Measurements from ENCODE around the gene SUGCT.
A peak's percentile ranks its signal among the peaks of the same experiment; 100 is the strongest.

Gene SUGCT

GRCh38 chr7:40700653-40701421 is 566.0 kb downstream of the SUGCT start:
- DNase-seq: no peak

- DNase-seq: no peak
Observed at GRCh38 chr7:40701836-40702551, 567.2 kb downstream of the SUGCT start.

- no peak for DNase-seq
Observed at GRCh38 chr7:40704172-40704571, 569.4 kb downstream of the SUGCT start.

GRCh38 chr7:40706829-40707228 is 572.0 kb downstream of the SUGCT start:
- DNase-seq: no peak

GRCh38 chr7:40709062-40709964 is 574.5 kb downstream of the SUGCT start:
- no peak for DNase-seq

- DNase-seq: no peak
Observed at GRCh38 chr7:40711706-40712105, 576.9 kb downstream of the SUGCT start.

- no peak for DNase-seq
Observed at GRCh38 chr7:40714363-40715052, 579.7 kb downstream of the SUGCT start.

- DNase-seq: no peak
Observed at GRCh38 chr7:40715053-40715430, 580.2 kb downstream of the SUGCT start.

- no peak for DNase-seq
Observed at GRCh38 chr7:40716052-40716451, 581.2 kb downstream of the SUGCT start.

- DNase-seq: peak; percentile 9
Observed at GRCh38 chr7:40717242-40717641, 582.4 kb downstream of the SUGCT start.

- no peak for DNase-seq
Observed at GRCh38 chr7:40720416-40720815, 585.6 kb downstream of the SUGCT start.

GRCh38 chr7:40721342-40721949 is 586.6 kb downstream of the SUGCT start:
- no peak for DNase-seq

GRCh38 chr7:40722242-40722641 is 587.4 kb downstream of the SUGCT start:
- no peak for DNase-seq

GRCh38 chr7:40723829-40724228 is 589.0 kb downstream of the SUGCT start:
- no peak for DNase-seq

- DNase-seq: no peak
Observed at GRCh38 chr7:40726559-40726958, 591.8 kb downstream of the SUGCT start.

- no peak for DNase-seq
Observed at GRCh38 chr7:40733114-40733513, 598.3 kb downstream of the SUGCT start.

GRCh38 chr7:40733578-40733977 is 598.8 kb downstream of the SUGCT start:
- no peak for DNase-seq

- no peak for DNase-seq
Observed at GRCh38 chr7:40739257-40739656, 604.5 kb downstream of the SUGCT start.

- DNase-seq: no peak
Observed at GRCh38 chr7:40742270-40742669, 607.5 kb downstream of the SUGCT start.

- DNase-seq: no peak
Observed at GRCh38 chr7:40746841-40747556, 612.2 kb downstream of the SUGCT start.

GRCh38 chr7:40747856-40748255 is 613.1 kb downstream of the SUGCT start:
- no peak for DNase-seq

- DNase-seq: no peak
Observed at GRCh38 chr7:40749877-40750276, 615.1 kb downstream of the SUGCT start.

Measured in NCI-H1417 treated with DMSO at 0.1 percent for 48 hours (cell line).